Stimulated activated CD4-positive, alpha-beta T cell treated with anti-CD3 and anti-CD28 coated beads, Interleukin-15, amount 100 ng/mL, for 48 hours (primary cell): ENCODE measurements around the gene DRGX.

ENCODE experiments used
- DNase-seq, 2 donors: peaks; one replicate each; pipeline ENCODE4 v3.0.0-alpha.2; 2020; ENCODE audit warnings: low read depth in 2 of 2

The DRGX gene

GRCh38 chr10:49407552-49408137 is 11.8 kb upstream of the DRGX start:
- peak; percentile 20 to 56 for DNase-seq

DNA sequence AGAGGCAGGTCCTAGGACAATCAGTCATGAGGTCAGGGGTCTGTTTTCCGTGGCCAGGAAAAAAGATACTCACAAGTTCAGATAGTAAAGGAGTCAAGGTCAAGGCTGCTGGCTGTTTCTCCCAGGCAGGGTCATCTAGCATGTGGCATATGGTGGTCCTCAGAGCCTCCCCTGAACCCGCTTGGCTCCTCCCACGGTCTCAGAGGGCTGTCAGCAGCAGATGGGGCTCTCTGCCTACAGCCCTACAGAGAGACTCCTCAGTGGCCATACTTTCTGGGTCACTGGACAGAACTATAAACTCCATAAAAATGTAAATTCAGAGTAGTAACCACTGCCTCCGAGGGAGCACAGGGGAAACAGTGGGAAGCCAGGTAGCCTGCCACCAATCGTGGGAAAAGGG is 11.3 kb upstream of the DRGX start:
- no peak for DNase-seq

GRCh38 chr10:49404321-49404878 is 8.5 kb upstream of the DRGX start:
- DNase-seq, result no peak

- DNase-seq, result no peak
Measured at GRCh38 chr10:49403363-49403762, 7.5 kb upstream of the DRGX start.

GRCh38 chr10:49400365-49400764 is 4.5 kb upstream of the DRGX start:
- no peak for DNase-seq

- DNase-seq, result no peak
Measured at GRCh38 chr10:49398986-49399385, 3.1 kb upstream of the DRGX start.

DNA sequence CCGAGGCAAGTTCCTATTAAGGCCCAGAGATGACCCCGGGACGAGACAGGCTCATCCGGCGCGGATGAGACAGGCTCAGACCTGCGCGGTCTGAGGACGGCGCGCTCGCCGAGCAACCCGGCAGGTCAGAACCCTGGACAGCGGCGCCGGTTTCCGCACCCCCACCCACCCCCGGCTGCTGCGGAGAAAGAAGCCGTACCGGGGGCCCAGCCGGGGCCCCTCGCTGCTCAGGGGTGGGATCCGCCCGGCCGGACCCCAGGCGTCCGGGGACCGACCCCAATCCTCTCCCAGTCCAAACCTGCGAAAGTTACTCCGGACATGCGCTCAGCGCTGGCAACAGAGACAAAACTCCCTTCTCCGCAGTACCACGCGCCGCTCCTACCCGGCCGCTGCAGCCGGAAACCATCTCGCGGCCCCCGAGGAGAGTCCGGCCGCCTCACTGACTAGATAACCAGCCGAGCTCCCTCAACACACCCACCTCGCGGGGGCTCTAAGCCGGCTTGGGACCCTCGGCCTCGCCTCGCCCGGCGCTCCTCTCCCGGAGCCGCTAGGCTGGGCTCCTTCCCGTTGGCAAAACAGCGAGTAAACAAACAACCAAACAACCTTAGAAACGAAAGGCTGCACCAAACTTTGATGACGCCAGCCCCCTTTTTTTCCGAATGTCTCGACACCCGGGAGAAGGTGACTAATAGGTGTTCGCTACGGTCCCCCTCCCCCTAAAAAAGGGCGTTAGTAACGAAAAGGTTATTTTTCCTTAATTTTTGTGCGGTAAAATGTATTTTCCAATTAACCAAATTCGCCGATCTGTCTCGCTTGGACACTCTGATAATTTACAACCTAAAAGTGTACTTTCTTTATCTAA is 2.3 kb upstream of the DRGX start:
- DNase-seq, result peak; percentile 17 to 40

DNA sequence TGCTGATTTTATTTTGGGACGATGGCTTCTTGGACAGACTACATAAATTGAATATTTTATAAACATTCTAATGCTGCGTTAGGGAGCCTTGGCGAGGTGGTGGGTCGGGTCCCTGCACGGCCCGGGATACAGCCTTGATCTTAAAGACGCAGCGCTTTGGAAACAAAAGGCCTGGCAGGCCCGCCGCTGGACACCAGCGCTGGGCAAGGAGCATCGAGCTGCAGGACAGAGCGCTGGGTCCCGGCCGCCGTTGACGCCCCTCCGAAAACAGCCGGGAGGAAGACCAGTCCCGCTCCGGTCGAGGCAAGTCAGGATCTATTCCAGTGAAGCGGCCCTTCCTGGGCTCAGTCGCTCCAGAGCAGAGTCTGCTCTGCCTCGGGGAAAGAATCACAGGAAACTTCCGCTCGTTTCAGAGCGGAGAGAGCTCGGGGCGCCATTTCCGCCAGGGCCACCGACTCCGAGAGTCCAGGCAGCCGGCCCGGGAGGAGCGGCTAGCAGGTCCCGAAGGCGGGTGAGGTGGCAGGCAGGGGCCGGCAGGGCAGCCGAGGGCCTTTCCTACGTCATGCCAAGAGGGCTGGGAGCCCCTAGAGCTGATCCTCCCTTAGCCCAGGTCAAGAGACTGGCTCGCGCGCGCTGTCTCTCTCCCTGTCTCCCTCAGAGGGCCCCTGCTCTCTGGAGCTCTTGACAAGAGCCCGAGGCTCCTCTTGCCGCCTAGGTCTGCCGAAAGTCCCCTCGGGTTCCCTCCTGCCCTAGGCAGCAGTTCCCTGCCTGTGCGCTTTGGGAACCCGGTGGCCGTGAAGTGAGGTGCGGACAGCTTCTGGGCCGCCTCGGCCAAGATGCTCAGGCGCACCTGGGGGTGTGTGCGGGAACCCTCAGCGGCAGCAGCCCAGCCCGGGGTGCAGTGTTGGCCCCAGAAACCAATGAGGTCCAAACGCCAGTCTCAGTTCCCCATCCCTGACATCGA is 1.4 kb upstream of the DRGX start:
- no peak for DNase-seq

DNA sequence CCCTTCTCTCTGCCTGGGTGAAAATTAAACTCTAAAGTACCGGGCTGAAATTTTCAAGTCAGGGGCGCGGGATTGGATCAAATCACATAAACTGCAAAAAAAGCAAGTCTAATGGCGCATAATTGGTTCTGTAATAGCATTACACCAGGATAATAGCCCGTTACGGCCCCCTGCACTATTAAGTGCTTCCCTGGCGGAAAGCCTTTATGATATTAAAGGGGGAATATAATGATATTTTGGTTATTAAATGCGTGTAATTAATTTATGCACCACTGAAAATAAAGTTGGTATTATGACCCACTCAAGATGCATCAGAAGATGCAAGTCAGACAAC is 744 bp upstream of the DRGX start:
- no peak for DNase-seq

DNA sequence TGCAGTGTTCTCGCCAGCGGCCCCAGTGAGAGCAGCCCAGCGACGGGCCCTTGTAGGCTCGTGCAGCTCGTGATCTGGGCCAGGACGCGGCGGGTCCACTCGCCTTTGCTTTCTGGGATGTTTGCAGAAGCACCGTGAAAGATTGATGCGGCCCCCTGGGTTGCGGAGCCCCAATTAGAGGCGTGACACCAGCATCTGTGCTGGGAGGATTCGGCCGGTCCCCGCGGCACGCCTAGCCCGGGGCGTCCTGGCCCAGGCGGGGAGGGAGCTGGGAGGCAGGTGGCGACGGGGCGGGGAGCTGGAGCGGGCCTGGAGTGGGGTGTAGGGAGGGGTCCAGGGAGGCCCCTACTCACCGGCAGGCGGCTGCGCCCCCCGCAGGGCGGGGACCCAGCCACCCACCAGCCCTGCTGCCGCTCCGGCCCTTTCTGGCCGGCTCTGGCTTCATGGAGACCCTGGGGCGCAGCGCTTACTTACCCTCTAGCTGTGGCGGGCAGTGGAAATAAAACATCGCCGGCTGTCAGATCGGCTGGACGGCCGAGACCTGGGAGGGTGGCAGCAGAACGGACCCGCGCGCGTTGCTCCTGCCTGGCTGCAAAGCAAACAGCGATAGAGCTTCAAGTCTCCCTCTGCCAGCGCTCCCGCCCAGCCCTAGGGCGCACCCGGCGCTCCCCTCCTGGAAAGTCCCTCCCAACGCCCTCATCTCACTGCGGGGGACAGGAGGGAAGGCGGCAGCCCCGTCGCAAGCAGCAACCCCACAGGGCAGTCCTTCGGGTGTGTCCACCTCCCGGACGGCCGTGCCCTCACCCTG is 752 bp downstream of the DRGX start:
- no peak for DNase-seq

DNA sequence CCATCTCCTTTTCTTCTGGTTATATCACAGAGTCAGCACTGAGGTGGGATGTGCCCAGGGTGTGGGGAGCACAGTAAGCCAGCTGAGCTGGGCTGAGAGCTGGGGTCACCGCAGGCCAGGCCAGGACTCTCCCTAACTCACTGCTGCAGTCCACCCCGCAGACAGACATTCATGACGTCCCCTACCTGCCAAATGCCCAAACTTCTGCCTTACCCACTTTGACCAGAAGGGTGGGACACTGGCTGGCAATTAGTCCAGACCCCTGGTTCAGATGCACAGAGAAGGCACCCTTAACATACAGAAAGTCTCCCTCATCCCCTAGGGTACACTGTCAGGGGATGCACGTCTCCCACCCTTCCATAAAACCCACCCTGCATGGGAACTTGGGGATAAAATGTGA is 2.1 kb downstream of the DRGX start:
- DNase-seq, result no peak

DNA sequence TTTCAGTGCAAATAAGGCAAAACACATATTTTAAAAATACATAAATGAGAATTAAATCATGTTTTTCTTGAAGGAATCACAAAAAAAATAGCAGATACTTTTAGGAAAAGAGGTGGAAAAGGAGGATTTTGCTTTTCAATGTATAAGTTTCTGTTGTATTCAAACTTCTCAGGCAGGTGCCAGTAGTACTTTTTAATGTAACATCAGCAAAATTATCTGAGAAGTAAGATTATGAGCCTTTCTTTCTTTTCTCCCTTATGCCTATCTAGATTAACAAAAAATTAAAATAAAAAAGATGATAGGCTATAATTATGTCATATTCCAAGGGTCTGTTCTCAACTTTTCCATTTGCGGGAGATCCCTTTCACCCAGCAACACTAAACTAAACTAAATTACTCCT is 2.6 kb downstream of the DRGX start:
- no peak for DNase-seq

DNA sequence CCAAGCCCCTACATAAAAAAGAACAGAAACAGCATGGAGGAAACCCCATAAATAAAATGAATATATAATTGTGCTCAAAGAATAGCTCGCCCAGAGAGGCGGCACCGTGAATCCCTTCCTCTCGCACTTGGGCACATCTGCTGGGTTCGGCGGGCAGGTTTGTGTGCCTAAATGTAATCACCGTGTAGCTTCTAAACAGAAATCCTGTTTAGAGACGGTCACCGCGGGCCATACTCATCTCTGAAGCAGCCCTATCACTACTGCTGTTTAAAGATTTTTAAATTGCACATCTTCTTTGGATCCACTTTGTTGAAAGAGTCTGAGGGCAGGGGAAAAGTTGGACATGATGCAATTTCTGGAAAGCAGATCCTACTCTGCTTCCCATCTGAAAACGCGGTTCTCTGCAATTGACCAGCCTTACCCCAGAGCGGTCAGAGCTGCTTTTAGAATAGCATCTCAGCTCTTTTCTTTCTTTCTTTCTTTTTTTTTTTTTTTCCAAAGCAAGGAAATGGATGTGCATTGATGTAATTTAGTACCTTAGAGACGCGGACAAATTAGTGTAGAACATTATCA is 6.4 kb downstream of the DRGX start:
- no peak for DNase-seq

- DNase-seq, result no peak
Measured at GRCh38 chr10:49388161-49388560, 7.7 kb downstream of the DRGX start.

DNA sequence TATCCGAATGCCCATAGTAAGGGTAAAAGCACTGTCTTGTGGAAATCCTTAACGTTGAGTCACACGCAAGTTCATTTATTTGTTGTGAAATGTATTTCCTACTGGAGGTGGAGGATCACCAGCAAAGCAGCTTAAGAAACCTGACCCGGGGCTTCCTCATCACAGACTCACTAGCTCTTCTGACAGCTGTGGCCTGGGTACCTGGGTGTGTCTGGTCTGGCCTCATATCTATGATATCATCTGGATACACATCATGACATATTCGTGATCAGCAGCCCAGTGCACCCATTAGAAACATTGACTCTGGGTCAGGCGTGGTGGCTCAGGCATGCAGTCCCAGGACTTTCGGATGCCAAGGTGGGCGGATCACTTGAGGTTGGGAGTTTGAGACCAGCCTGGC is 8.8 kb downstream of the DRGX start:
- no peak for DNase-seq

DNA sequence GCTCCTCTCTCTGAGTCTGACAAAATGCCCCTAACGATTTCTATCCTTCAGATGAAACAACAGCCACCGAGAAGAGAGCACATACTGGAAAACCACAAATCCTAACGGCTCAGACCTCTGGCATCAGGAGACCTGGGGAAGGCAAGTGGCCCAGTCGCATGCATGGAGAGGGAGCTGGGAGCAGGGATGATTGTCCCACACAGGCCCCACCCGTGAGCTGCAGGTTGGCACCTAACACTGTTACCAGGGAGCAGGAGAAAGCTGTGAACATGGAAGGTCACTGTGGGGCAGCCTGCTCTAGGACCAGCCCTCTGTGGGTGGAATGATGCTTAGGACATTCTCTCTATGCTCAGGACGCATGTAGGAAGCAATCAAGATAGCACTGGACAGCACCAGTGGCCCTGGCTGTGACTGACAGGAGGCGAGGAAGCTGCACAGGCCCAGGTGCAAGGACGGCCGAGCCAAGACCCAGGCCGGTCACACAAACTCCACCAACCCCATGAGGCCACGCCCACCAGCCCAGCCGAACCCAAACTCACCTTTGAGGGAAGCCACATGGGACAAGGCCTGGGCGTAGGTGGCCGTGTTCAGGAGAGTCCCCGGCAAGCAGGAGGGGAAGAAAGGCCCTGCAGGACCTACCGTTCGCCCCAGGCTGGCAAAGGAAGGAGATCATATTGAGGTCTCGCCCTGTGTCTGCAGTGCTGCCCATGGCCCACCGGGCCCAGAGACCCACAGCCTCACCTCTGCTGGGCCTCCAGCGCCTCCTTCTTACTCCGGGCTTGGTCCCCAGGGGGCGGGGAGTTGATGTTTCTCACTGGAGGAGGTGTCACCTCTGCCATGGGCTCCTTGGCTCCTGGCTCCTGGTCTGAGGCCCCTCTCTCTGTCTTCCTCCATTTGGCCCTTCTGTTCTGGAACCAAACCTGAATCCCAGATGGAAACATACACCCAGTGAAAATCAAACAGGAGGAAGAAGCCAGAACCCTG is 9.7 kb downstream of the DRGX start:
- no peak for DNase-seq

DNA sequence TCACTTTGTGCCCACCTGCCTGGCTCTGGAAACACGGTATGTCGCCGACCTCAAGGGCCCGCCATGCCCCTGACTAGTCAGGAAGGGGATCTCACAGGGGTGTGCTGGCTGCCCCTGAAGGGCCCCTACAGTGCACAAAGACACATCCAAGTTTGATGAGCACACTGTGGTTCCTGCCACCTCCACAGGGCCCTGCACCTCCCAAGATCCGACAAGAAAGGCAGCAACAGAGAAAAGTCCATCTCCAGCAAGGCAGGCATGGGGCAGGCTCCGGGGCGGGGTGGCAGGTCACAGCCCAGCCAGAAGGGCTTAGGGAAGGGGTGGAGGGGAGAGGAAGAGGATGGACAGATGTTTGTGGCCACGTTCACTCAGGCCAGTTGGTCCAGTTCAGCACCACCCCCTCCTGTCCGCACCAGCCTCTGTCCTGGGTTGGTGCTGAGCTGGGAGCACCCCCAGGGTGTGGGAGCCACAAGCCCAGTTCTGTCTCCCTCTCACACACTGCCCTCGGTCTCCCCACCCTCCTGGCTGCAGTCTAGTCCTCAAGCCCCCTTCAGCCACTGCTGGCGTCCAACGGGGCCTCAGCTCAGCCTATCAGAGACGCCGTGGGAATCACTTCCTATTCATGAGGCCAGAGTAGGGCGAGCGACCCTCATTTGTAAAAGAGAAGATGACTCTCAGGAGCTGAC is 11.5 kb downstream of the DRGX start:
- DNase-seq, result no peak

GRCh38 chr10:49383853-49384252 is 12.0 kb downstream of the DRGX start:
- no peak for DNase-seq

DNA sequence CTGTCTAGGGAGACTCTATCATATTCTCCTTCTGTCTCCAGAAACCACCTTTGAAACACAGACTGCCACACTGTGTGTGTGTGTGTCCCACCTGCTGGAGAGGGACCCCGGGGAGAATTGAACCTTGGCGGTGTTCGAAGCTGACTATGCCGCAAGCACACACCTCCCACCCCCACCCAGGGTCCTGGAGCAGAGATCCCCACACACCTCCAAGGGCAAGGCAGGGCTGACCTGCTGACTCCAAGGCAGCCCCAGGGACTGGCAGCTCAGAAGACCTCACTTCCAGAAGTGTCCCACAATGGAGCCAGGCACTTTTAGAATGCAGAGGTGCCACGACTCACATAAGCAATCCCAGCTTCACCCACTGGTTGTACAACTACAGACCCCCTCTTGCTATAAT is 13.1 kb downstream of the DRGX start:
- no peak for DNase-seq
